ENCODE measurements around the gene ATP2C1. TPM values are rescaled to one million over a fixed set of nuclear protein-coding genes. Genes with fewer than 3 reads are reported as not detected.

The ATP2C1 gene
- total RNA-seq, 1 donor from 2014 or later, result 102 TPM

DNA sequence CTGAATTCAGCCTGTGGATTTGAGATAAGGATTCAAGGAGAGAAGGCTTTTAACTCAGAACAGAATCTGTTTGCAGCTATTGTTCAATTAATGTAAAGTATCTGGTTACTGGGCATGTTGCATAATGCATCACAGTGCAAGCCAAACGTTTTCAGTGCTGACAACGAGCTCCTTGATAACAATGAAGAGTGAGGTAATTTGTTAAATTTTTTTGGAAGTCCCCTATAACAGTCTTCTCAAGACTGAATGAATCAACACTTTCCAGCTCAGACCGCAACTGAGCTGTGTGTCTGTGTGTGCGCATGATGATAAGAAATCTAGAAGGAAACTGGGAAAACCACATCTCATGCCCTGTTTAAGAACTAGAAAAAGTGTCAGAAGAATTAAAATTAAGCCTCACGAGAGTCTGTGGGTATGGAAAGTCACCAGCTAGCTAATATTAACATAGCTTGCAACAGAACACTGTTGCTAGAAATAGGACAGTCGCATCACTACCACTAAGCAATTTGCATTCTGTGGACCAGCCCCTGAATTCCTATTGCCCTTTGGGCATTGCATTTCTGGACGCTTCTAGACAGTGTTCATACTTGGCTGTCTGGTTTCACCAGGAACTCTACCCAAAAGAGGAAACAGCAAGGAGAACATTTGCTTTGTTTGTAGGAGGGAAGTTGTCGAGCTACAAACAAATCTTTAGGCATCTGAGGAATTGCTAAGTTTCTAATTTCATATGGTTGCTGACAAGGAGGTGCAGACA lies 43.7 kb upstream of the ATP2C1 start:
- peaks cover 16% of the 10 kb centered on the region for H3K4me1 Mint-ChIP-seq (ENCODE audit: unreplicated experiment)
- H3K36me3 Mint-ChIP-seq (ENCODE audit: low read depth, unreplicated experiment), result no peaks in the 10 kb centered on the region
- TF ChIP-seq CTCF (IDR thresholded peaks at IDR 0.05; ENCODE audit: unreplicated experiment), result no peak
- peak overlapping the region; percentile 90 for H3K27ac Mint-ChIP-seq (ENCODE audit: unreplicated experiment)
- DNase-seq (ENCODE audit: low spot score), result peak; percentile 11
- H3K9me3 Mint-ChIP-seq (ENCODE audit: unreplicated experiment), result no peaks in the 10 kb centered on the region
- H3K4me3 Mint-ChIP-seq (ENCODE audit: unreplicated experiment), result no peak overlapping the region
- H3K27me3 Mint-ChIP-seq (ENCODE audit: unreplicated experiment), result peaks cover 3% of the 10 kb centered on the region

GRCh38 chr3:130850843-130851242 lies 43.0 kb upstream of the ATP2C1 start:
- TF ChIP-seq CTCF (IDR thresholded peaks at IDR 0.05; ENCODE audit: unreplicated experiment), result no peak
- Mint-ChIP-seq H3K4me1 (ENCODE audit: unreplicated experiment) (peaks cover 16% of the 10 kb centered on the region), H3K9me3 (ENCODE audit: unreplicated experiment) (no peaks in the 10 kb centered on the region), H3K27me3 (ENCODE audit: unreplicated experiment) (peaks cover 3% of the 10 kb centered on the region), H3K27ac (ENCODE audit: unreplicated experiment) (peak overlapping the region; percentile 90), H3K36me3 (ENCODE audit: low read depth, unreplicated experiment) (no peaks in the 10 kb centered on the region), H3K4me3 (ENCODE audit: unreplicated experiment) (no peak overlapping the region)
- no peak for DNase-seq (ENCODE audit: low spot score)

DNA sequence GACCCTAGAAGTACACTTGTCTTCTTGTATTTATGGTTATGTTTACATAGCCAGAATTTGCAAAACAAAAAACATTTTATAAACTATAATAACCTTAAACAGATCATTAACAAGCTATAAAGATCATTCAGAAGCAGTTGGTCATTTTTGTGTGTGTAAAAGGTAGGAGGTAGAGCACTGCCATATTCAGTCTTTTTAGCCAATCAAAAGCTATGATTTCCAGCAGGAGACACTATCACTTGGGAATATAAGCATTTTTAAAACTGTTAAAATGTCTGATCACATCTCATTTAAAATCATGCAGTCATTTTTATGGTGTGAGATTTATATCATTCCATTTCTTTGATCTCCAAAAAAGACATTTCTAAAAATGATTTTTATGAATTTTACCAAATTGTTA lies 42.6 kb upstream of the ATP2C1 start:
- no peak for DNase-seq (ENCODE audit: low spot score)
- Mint-ChIP-seq H3K27ac (ENCODE audit: unreplicated experiment) (no peak overlapping the region), H3K9me3 (ENCODE audit: unreplicated experiment) (no peaks in the 10 kb centered on the region), H3K36me3 (ENCODE audit: low read depth, unreplicated experiment) (no peaks in the 10 kb centered on the region), H3K27me3 (ENCODE audit: unreplicated experiment) (peaks cover 3% of the 10 kb centered on the region), H3K4me3 (ENCODE audit: unreplicated experiment) (no peak overlapping the region), H3K4me1 (ENCODE audit: unreplicated experiment) (peaks cover 16% of the 10 kb centered on the region)
- no peak for TF ChIP-seq CTCF (IDR thresholded peaks at IDR 0.05; ENCODE audit: unreplicated experiment)

DNA sequence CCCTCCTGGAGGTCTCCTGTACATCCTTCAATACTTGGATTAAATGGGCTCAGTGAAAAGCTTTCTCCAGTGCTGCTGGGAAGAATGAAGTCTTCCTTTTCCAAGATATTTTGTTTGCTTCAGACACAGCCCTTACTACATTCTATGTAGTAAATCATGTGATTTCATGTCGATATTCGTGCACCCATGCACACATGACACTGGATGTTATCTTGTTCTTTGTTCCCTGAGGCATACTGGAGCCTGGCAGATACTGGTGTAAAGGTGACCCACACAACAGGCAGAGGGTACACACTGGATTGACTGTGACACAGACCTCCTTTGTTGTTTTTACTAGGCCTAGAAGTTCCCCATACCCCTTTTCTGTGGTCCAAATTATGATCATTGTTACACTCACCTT lies 40.3 kb upstream of the ATP2C1 start:
- Mint-ChIP-seq H3K27me3 (ENCODE audit: unreplicated experiment) (peaks cover 3% of the 10 kb centered on the region), H3K4me1 (ENCODE audit: unreplicated experiment) (peaks cover 16% of the 10 kb centered on the region), H3K4me3 (ENCODE audit: unreplicated experiment) (no peak overlapping the region), H3K36me3 (ENCODE audit: low read depth, unreplicated experiment) (no peaks in the 10 kb centered on the region), H3K9me3 (ENCODE audit: unreplicated experiment) (no peaks in the 10 kb centered on the region), H3K27ac (ENCODE audit: unreplicated experiment) (no peak overlapping the region)
- no peak for DNase-seq (ENCODE audit: low spot score)
- no peak for TF ChIP-seq CTCF (IDR thresholded peaks at IDR 0.05; ENCODE audit: unreplicated experiment)

- no peaks in the 10 kb centered on the region for H3K36me3 Mint-ChIP-seq (ENCODE audit: low read depth, unreplicated experiment)
- no peak overlapping the region for H3K4me3 Mint-ChIP-seq (ENCODE audit: unreplicated experiment)
- H3K27ac Mint-ChIP-seq (ENCODE audit: unreplicated experiment), result no peak overlapping the region
- H3K9me3 Mint-ChIP-seq (ENCODE audit: unreplicated experiment), result no peaks in the 10 kb centered on the region
- no peak for TF ChIP-seq CTCF (IDR thresholded peaks at IDR 0.05; ENCODE audit: unreplicated experiment)
- peaks cover 16% of the 10 kb centered on the region for H3K4me1 Mint-ChIP-seq (ENCODE audit: unreplicated experiment)
- DNase-seq (ENCODE audit: low spot score), result no peak
- peaks cover 3% of the 10 kb centered on the region for H3K27me3 Mint-ChIP-seq (ENCODE audit: unreplicated experiment)
These were observed 39.5 kb upstream of the ATP2C1 start for GRCh38 chr3:130854208-130854864.
